Neural progenitor cell (in vitro differentiated cells): ENCODE measurements around the gene GFPT2. TPM values are rescaled to one million over a fixed set of nuclear protein-coding genes. Genes with fewer than 3 reads are reported as not detected.

Source experiments
- DNase-seq: peaks from one replicate; pipeline ENCODE4 v3.0.0-alpha.2; 2016; ENCODE audit warnings: low spot score
- H2AFZ ChIP-seq: fragments of 200-600 bp; sonication (generic); replicated peaks from 2 replicates; pipeline ENCODE4 v1.6.1; 2016; ENCODE audit warnings: antibody characterized with exemption
- H3F3A ChIP-seq: fragments of 200-600 bp; sonication (generic); 2 replicates; pipeline ENCODE4 v1.6.1; 2016; ENCODE audit warnings: antibody characterized with exemption, low read depth
- H3K27ac ChIP-seq: fragments of 200-600 bp; sonication (generic); 2 replicates; pipeline ENCODE4 v1.5.1; 2016; ENCODE audit warnings: mild to moderate bottlenecking
- H3K27me3 ChIP-seq: fragments of 200-600 bp; sonication (generic); 2 replicates; pipeline ENCODE4 v1.6.1; 2016; ENCODE audit warnings: mild to moderate bottlenecking, moderate library complexity
- H3K36me3 ChIP-seq: fragments of 200-600 bp; sonication (generic); 2 replicates; pipeline ENCODE4 v1.5.1; 2016
- H3K4me1 ChIP-seq: fragments of 200-600 bp; sonication (generic); 2 replicates; pipeline ENCODE4 v1.6.1; 2016; ENCODE audit warnings: mixed run types
- H3K4me2 ChIP-seq: fragments of 200-600 bp; sonication (generic); 2 replicates; pipeline ENCODE4 v1.6.1; 2016
- H3K4me3 ChIP-seq: fragments of 200-600 bp; sonication (generic); 2 replicates; pipeline ENCODE4 v1.5.1; 2016
- H3K79me2 ChIP-seq: fragments of 200-600 bp; sonication (generic); 2 replicates; pipeline ENCODE4 v1.6.1; 2016; ENCODE audit warnings: low read depth
- H3K9ac ChIP-seq: fragments of 200-600 bp; sonication (generic); 2 replicates; pipeline ENCODE4 v1.6.1; 2016
- H3K9me3 ChIP-seq: fragments of 200-600 bp; sonication (generic); 2 replicates; pipeline ENCODE4 v1.5.1; 2016; ENCODE audit warnings: low read depth
- H4K20me1 ChIP-seq: fragments of 200-600 bp; sonication (generic); 2 replicates; pipeline ENCODE4 v1.6.1; 2016; ENCODE audit warnings: low read depth
- H3K27ac Mint-ChIP-seq: 3 replicates; pipeline ENCODE4 v1.8.0; 2021; ENCODE audit warnings: mixed read lengths
- H3K27me3 Mint-ChIP-seq: 2 replicates; pipeline ENCODE4 v1.8.0; 2022; ENCODE audit warnings: low read depth, mild to moderate bottlenecking, inconsistent platforms, moderate library complexity, mixed read lengths; ENCODE audit not compliant: insufficient read depth
- H3K36me3 Mint-ChIP-seq: 3 replicates; pipeline ENCODE4 v1.8.0; 2021; ENCODE audit warnings: mixed read lengths
- H3K4me1 Mint-ChIP-seq: 3 replicates; pipeline ENCODE4 v1.8.0; 2021; ENCODE audit warnings: mixed read lengths
- H3K4me3 Mint-ChIP-seq: 3 replicates; pipeline ENCODE4 v1.8.0; 2021; ENCODE audit warnings: mild to moderate bottlenecking, moderate library complexity, mixed read lengths
- H3K9me3 Mint-ChIP-seq: 3 replicates; pipeline ENCODE4 v1.8.0; 2020; ENCODE audit warnings: mixed read lengths
- CTCF ChIP-seq: fragments of 200-600 bp; sonication (generic); IDR thresholded peaks from 2 replicates; pipeline ENCODE4 v1.5.1; 2017; ENCODE audit warnings: antibody characterized with exemption, mild to moderate bottlenecking
- EZH2 ChIP-seq: fragments of 200-600 bp; sonication (generic); IDR thresholded peaks from 2 replicates; pipeline ENCODE4 v1.6.1; 2017; ENCODE audit warnings: antibody characterized with exemption, mild to moderate bottlenecking, moderate library complexity
- EZH2phosphoT487 ChIP-seq: fragments of 200-600 bp; sonication (generic); IDR thresholded peaks from 2 replicates; pipeline ENCODE4 v1.6.1; 2017; ENCODE audit warnings: antibody characterized with exemption
- total RNA-seq: library from RNA; depleted of rRNA; stranded (reverse); fragments of >200 nt; gene quantifications from 2 replicates; pipeline ENCODE4 v1.2.3, GENCODE V29; 2015; ENCODE audit warnings: low replicate concordance

Gene GFPT2
- total RNA-seq, 1 donor from 2014 or later, result 18.9 TPM

GRCh38 chr5:180294913-180295555 is 58.1 kb downstream of the GFPT2 start:
- Histone ChIP-seq H3K9me3 (no peaks in the 10 kb centered on the region), H3F3A (peaks cover 17% of the 10 kb centered on the region), H3K27me3 (no peaks in the 10 kb centered on the region), H3K79me2 (peaks cover 13% of the 10 kb centered on the region), H2AFZ (no peak overlapping the region), H3K9ac (no peak overlapping the region), H3K27ac (no peak overlapping the region), H3K36me3 (no peaks in the 10 kb centered on the region), H4K20me1 (peaks cover 26% of the 10 kb centered on the region), H3K4me2 (no peak overlapping the region), H3K4me1 (peaks cover 5% of the 10 kb centered on the region), H3K4me3 (no peak overlapping the region)
- H3K4me1 Mint-ChIP-seq, result peaks cover 19% of the 10 kb centered on the region
- H3K27ac Mint-ChIP-seq, result no peak overlapping the region
- TF ChIP-seq EZH2phosphoT487 (no peak), EZH2 (no peak), CTCF (no peak)
- peaks cover 21% of the 10 kb centered on the region for H3K36me3 Mint-ChIP-seq
- H3K9me3 Mint-ChIP-seq, result peaks cover 3% of the 10 kb centered on the region
- DNase-seq, result no peak
- H3K4me3 Mint-ChIP-seq, result no peak overlapping the region
- H3K27me3 Mint-ChIP-seq, result peaks cover 10% of the 10 kb centered on the region

- Mint-ChIP-seq H3K27ac (no peak overlapping the region), H3K36me3 (peaks cover 21% of the 10 kb centered on the region), H3K4me3 (peak overlapping the region; percentile 98), H3K27me3 (peaks cover 10% of the 10 kb centered on the region), H3K9me3 (peaks cover 3% of the 10 kb centered on the region), H3K4me1 (peaks cover 20% of the 10 kb centered on the region)
- Histone ChIP-seq H3K27me3 (no peaks in the 10 kb centered on the region), H2AFZ (no peak overlapping the region), H4K20me1 (peaks cover 33% of the 10 kb centered on the region), H3K79me2 (peaks cover 20% of the 10 kb centered on the region), H3K4me3 (no peak overlapping the region), H3K9ac (no peak overlapping the region), H3K36me3 (no peaks in the 10 kb centered on the region), H3F3A (peaks cover 17% of the 10 kb centered on the region), H3K4me2 (no peak overlapping the region), H3K9me3 (no peaks in the 10 kb centered on the region), H3K27ac (no peak overlapping the region), H3K4me1 (peaks cover 5% of the 10 kb centered on the region)
- no peak for DNase-seq
- TF ChIP-seq EZH2phosphoT487 (no peak), CTCF (no peak), EZH2 (no peak)
Measured at GRCh38 chr5:180294411-180294810, 58.7 kb downstream of the GFPT2 start.

GRCh38 chr5:180291943-180292831 is 60.9 kb downstream of the GFPT2 start, which contains the start of gene MAPK9:
Gene MAPK9, minus strand, starts transcription at chr5:180292083. Its CDS starts 11,522 bp downstream, at chr5:180280561.
- Histone ChIP-seq H2AFZ (peak within 1 kb of the TSS; percentile 96), H3K9ac (peak within 1 kb of the TSS; percentile 66), H3K9me3 (no peaks in the 10 kb centered on the region), H4K20me1 (peaks cover 44% of the 10 kb centered on the region), H3K4me2 (peak within 1 kb of the TSS; percentile 98), H3K4me1 (peaks cover 5% of the 10 kb centered on the region), H3K27ac (no peak within 1 kb of the TSS), H3K4me3 (peak within 1 kb of the TSS; percentile 97), H3K27me3 (no peaks in the 10 kb centered on the region), H3K79me2 (peaks cover 37% of the 10 kb centered on the region), H3K36me3 (no peaks in the 10 kb centered on the region), H3F3A (peaks cover 17% of the 10 kb centered on the region)
- Mint-ChIP-seq H3K27ac (peak within 1 kb of the TSS; percentile 72), H3K36me3 (peaks cover 31% of the 10 kb centered on the region), H3K4me3 (peak within 1 kb of the TSS; percentile 98), H3K27me3 (peaks cover 7% of the 10 kb centered on the region), H3K9me3 (peaks cover 8% of the 10 kb centered on the region), H3K4me1 (peaks cover 20% of the 10 kb centered on the region)
- DNase-seq, result peak; percentile 97
- no peak for TF ChIP-seq EZH2
- TF ChIP-seq EZH2phosphoT487, result no peak
- TF ChIP-seq CTCF, result no peak
